Endothelial cell of umbilical vein (primary cell): ENCODE measurements around the gene FOXD3.

ENCODE experiments used
- CTCF ChIP-seq, 2 donors: IDR thresholded peaks; 1 replicate in 1 of 2; 2 replicates in 1 of 2; pipeline ENCODE4 v1.5.1; 2011; ENCODE audit warnings: low read length in 2 of 2, mild to moderate bottlenecking in 2 of 2, moderate library complexity in 2 of 2, control low read depth in 1 of 2, inconsistent platforms in 1 of 2, low read depth in 1 of 2; ENCODE audit not compliant: insufficient read depth in 1 of 2; ENCODE audit errors: extremely low read depth in 1 of 2
- JUN ChIP-seq: IDR thresholded peaks from 2 replicates; pipeline ENCODE4 v1.6.1; 2011; ENCODE audit warnings: borderline replicate concordance, low read depth; ENCODE audit not compliant: insufficient read length, insufficient read depth
- POLR2AphosphoS5 ChIP-seq: IDR thresholded peaks from 2 replicates; pipeline ENCODE4 v1.6.1; 2012; ENCODE audit warnings: low read depth, mild to moderate bottlenecking, control low read depth, low read length, moderate library complexity; ENCODE audit not compliant: insufficient read depth

GRCh38 chr1:63323865-63324778, 1.8 kb downstream of the FOXD3 start:
- TF ChIP-seq CTCF (IDR thresholded peaks at IDR 0.05; ENCODE audit: extremely low read depth in 1 of 2, insufficient read depth in 1 of 2, low read depth in 1 of 2, low read length in 2 of 2), result no peak
- TF ChIP-seq JUN, result no peak
- no peak for TF ChIP-seq POLR2AphosphoS5
